Mucosa of gallbladder (tissue), 1 donor: Measurements from ENCODE around the gene CHCHD1. TPM values are rescaled to one million over a fixed set of nuclear protein-coding genes. Genes with fewer than 3 reads are reported as not detected.

Experiments
- total RNA-seq: library from RNA; stranded (reverse); gene quantifications from one replicate; pipeline ENCODE4 v1.2.1, GENCODE V29; 2021
- donor health status: DM: no; HTN: no; CAD: no.

CHCHD1 gene
- total RNA-seq, 1 donor from 2014 or later = 28.0 TPM

Other genes with a start within 250 kb of the CHCHD1 start
- 65.2 TPM for gene USP54, start 190.7 kb upstream of the CHCHD1 start, total RNA-seq
- gene MYOZ1, start 140.6 kb upstream of the CHCHD1 start, total RNA-seq = 0.52 TPM
- 0.49 TPM for gene SYNPO2L, start 126.0 kb upstream of the CHCHD1 start, total RNA-seq
- gene AGAP5, start 83.9 kb upstream of the CHCHD1 start, total RNA-seq = 8.2 TPM
- gene SEC24C, start 37.7 kb upstream of the CHCHD1 start, total RNA-seq = 90.1 TPM
- gene ZSWIM8, start 3.6 kb downstream of the CHCHD1 start, total RNA-seq = 170 TPM
- 41.9 TPM for gene NDST2, start 29.6 kb downstream of the CHCHD1 start, total RNA-seq
- 43.7 TPM for gene CAMK2G, start 92.5 kb downstream of the CHCHD1 start, total RNA-seq
- 15.5 TPM for gene PLAU, start 129.1 kb downstream of the CHCHD1 start, total RNA-seq
- 216 TPM for gene VCL, start 216.1 kb downstream of the CHCHD1 start, total RNA-seq